ENCODE data around the gene TMEM150A.
A peak's percentile ranks its signal among the peaks of the same experiment; 100 is the strongest.
"Not testable (repeated sequence)": the region's sequence is repeated elsewhere in the genome, so short reads cannot be mapped to it uniquely, and the experiment has no call there.

Gene TMEM150A

GRCh38 chr2:85564144-85564563, 38.3 kb downstream of the TMEM150A start:
- DNase-seq (ENCODE audit: low spot score): peak; percentile 79

- DNase-seq (ENCODE audit: low spot score): peak; percentile 97
These were observed 41.0 kb downstream of the TMEM150A start, which contains the start of gene GGCX for GRCh38 chr2:85561280-85562212. GGCX (minus strand) TSS chr2:85561493; CDS start chr2:85561428, 65 bp downstream.

- DNase-seq (ENCODE audit: low spot score): no peak
These were observed 41.7 kb downstream of the TMEM150A start for GRCh38 chr2:85560812-85561279.

- not testable (repeated sequence) for DNase-seq (ENCODE audit: low spot score)
These were observed 42.1 kb downstream of the TMEM150A start for GRCh38 chr2:85560403-85560726.

- no peak for DNase-seq (ENCODE audit: low spot score)
These were observed 44.3 kb downstream of the TMEM150A start for GRCh38 chr2:85558160-85558559.

GRCh38 chr2:85557130-85557529, 45.4 kb downstream of the TMEM150A start:
- no peak for DNase-seq (ENCODE audit: low spot score)

GRCh38 chr2:85554980-85555612, 47.4 kb downstream of the TMEM150A start:
- DNase-seq (ENCODE audit: low spot score): no peak

- no peak for DNase-seq (ENCODE audit: low spot score)
These were observed 49.3 kb downstream of the TMEM150A start for GRCh38 chr2:85553184-85553583.

GRCh38 chr2:85551698-85552678, 50.5 kb downstream of the TMEM150A start:
- peak; percentile 93 for DNase-seq (ENCODE audit: low spot score)

- DNase-seq (ENCODE audit: low spot score): no peak
These were observed 52.0 kb downstream of the TMEM150A start for GRCh38 chr2:85550486-85550885.

GRCh38 chr2:85549826-85550225, 52.7 kb downstream of the TMEM150A start:
- DNase-seq (ENCODE audit: low spot score): no peak

- peak; percentile 25 for DNase-seq (ENCODE audit: low spot score)
These were observed 53.4 kb downstream of the TMEM150A start for GRCh38 chr2:85549095-85549494.

GRCh38 chr2:85548608-85548900, 53.9 kb downstream of the TMEM150A start:
- DNase-seq (ENCODE audit: low spot score): no peak
